OCI-LY7 (cell line): ENCODE data around the gene DCLK3. TPM values are rescaled to one million over a fixed set of nuclear protein-coding genes. Genes with fewer than 3 reads are reported as not detected.

Experiments
- BruUV-seq: library from RNA; stranded (reverse); fragments of 400-500 nt; replicated peaks from 2 replicates; lab custom pipeline; 2021; lab: Mats Ljungman, UMichigan
- CTCF ChIA-PET: fragments of 300-600 bp; sonication (Branson Sonifier 250); formaldehyde crosslinking; loops from one replicate; lab custom pipeline; 2022; ENCODE audit warnings: antibody characterized with exemption; ENCODE audit not compliant: unreplicated experiment; lab: Charles Lee
- POLR2A ChIA-PET: fragments of 300-600 bp; sonication (Branson Sonifier 250); formaldehyde crosslinking; loops from one replicate; lab custom pipeline; 2022; ENCODE audit warnings: antibody characterized with exemption; lab: Charles Lee
- DNase-seq: peaks from one replicate; pipeline ENCODE4 v3.0.0-alpha.2; 2015; ENCODE audit warnings: low spot score
- H2AFZ ChIP-seq: fragments of 200-600 bp; sonication (generic), shearing (Covaris generic); 2 replicates; pipeline ENCODE4 v1.6.1; 2014; ENCODE audit warnings: mild to moderate bottlenecking, antibody characterized with exemption, low read length, moderate library complexity
- H3K27ac ChIP-seq: fragments of 200-600 bp; sonication (generic); 2 replicates; pipeline ENCODE4 v1.5.1; 2014; ENCODE audit warnings: mixed run types, low read depth, mild to moderate bottlenecking, moderate library complexity, low read length, inconsistent platforms; ENCODE audit not compliant: poor library complexity, severe bottlenecking
- H3K36me3 ChIP-seq: fragments of 200-600 bp; sonication (generic); 2 replicates; pipeline ENCODE4 v1.6.1; 2014; ENCODE audit warnings: mild to moderate bottlenecking, antibody characterized with exemption, low read length, moderate library complexity, mixed read lengths; ENCODE audit not compliant: insufficient read depth
- H3K4me1 ChIP-seq: fragments of 200-600 bp; sonication (generic); 2 replicates; pipeline ENCODE4 v1.5.1; 2014; ENCODE audit warnings: mild to moderate bottlenecking, low read length; ENCODE audit not compliant: insufficient read depth, poor library complexity, severe bottlenecking
- H3K4me2 ChIP-seq: fragments of 200-600 bp; sonication (generic); 2 replicates; pipeline ENCODE4 v1.6.1; 2014; ENCODE audit warnings: mild to moderate bottlenecking, low read length
- H3K4me3 ChIP-seq: fragments of 200-600 bp; sonication (generic); 2 replicates; pipeline ENCODE4 v1.5.1; 2014; ENCODE audit warnings: mild to moderate bottlenecking, low read depth, low read length; ENCODE audit not compliant: poor library complexity, severe bottlenecking
- H3K79me2 ChIP-seq: fragments of 200-600 bp; sonication (generic); 2 replicates; pipeline ENCODE4 v1.6.1; 2016; ENCODE audit warnings: low read depth, mild to moderate bottlenecking, low read length, moderate library complexity, mixed read lengths; ENCODE audit not compliant: insufficient read depth
- H3K9me2 ChIP-seq: fragments of 200-600 bp; sonication (generic); 2 replicates; pipeline ENCODE4 v1.6.1; 2016; ENCODE audit warnings: mild to moderate bottlenecking, low read length, mixed read lengths; ENCODE audit not compliant: insufficient read depth
- H3K9me3 ChIP-seq: fragments of 200-600 bp; sonication (generic); 2 replicates; pipeline ENCODE4 v1.6.1; 2014; ENCODE audit warnings: mild to moderate bottlenecking, mixed run types, low read length, mixed read lengths
- H4K20me1 ChIP-seq: fragments of 200-600 bp; sonication (generic); 2 replicates; pipeline ENCODE4 v1.6.1; 2014; ENCODE audit warnings: mild to moderate bottlenecking, antibody characterized with exemption, low read length, moderate library complexity, mixed read lengths; ENCODE audit not compliant: insufficient read depth
- CTCF ChIP-seq: fragments of 200-600 bp; sonication (generic); conservative IDR thresholded peaks from 2 replicates; pipeline ENCODE4 v1.5.1; 2014; ENCODE audit warnings: mild to moderate bottlenecking, antibody characterized with exemption, low read length, moderate library complexity, mixed read lengths
- EZH2phosphoT487 ChIP-seq: fragments of 200-600 bp; sonication (generic); IDR thresholded peaks from 2 replicates; pipeline ENCODE4 v1.6.1; 2018; ENCODE audit warnings: low read depth, borderline replicate concordance, mild to moderate bottlenecking, mixed run types, antibody characterized with exemption, low read length, moderate library complexity, mixed read lengths
- intact Hi-C: fragments of 100-400 bp; cut with micrococcal nuclease; formaldehyde crosslinking; loops from one replicate; pipeline ENCODE4 v1.10.0; 2022; ENCODE audit not compliant: unreplicated experiment
- total RNA-seq, 2 experiments: library from RNA; depleted of rRNA in 1 of 2; stranded (reverse); fragments of >200 nt in 1 of 2; shearing (Covaris generic) in 1 of 2; gene quantifications; 2 replicates each; pipeline ENCODE4 v1.2.3, GENCODE V29; 2014 to 2022

The DCLK3 gene
- total RNA-seq, 2 experiments from 2014 or later: not detected

- Histone ChIP-seq H3K9me3 (no peaks in the 10 kb centered on the region), H2AFZ (no peak overlapping the region), H3K36me3 (no peaks in the 10 kb centered on the region), H3K4me1 (no peaks in the 10 kb centered on the region), H3K27ac (no peak overlapping the region), H4K20me1 (no peaks in the 10 kb centered on the region), H3K4me3 (no peak overlapping the region), H3K4me2 (no peak overlapping the region), H3K9me2 (no peaks in the 10 kb centered on the region), H3K79me2 (no peaks in the 10 kb centered on the region)
- DNase-seq: no peak
- TF ChIP-seq EZH2phosphoT487: no peak
- TF ChIP-seq CTCF: no peak
- POLR2A ChIA-PET: no interaction called here
- BruUV-seq: no TSS peak
- intact Hi-C loops: no loop called here
- CTCF ChIA-PET: no interaction called here
Observed at GRCh38 chr3:36765104-36765503, 751 bp upstream of the DCLK3 start.

DNA sequence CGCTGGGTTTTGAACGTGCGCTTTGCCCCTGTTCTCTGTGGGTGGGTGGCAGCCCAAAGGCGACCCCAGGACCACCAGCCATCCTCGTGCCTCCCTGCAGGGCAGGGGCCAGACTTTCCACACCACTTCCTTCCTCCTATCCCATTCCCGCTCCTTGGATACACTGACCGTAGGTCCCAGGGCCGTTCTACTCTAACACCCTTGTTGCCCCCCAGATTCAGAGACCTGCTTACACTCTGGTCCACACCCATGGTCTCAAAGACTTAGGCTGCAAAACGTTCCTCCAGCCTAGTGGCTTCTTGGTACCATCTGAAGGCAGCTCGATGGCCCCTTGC lies 318 bp upstream of the DCLK3 start:
- ChIA-PET CTCF (no interaction called here), POLR2A (no interaction called here)
- Histone ChIP-seq H4K20me1 (no peaks in the 10 kb centered on the region), H3K9me2 (no peaks in the 10 kb centered on the region), H3K9me3 (no peaks in the 10 kb centered on the region), H3K27ac (no peak overlapping the region), H3K4me1 (no peaks in the 10 kb centered on the region), H3K36me3 (no peaks in the 10 kb centered on the region), H3K79me2 (no peaks in the 10 kb centered on the region), H3K4me2 (no peak overlapping the region), H3K4me3 (no peak overlapping the region), H2AFZ (no peak overlapping the region)
- no peak for TF ChIP-seq CTCF
- no peak for TF ChIP-seq EZH2phosphoT487
- BruUV-seq: no TSS peak
- no peak for DNase-seq
- intact Hi-C loops: no loop called here

- POLR2A ChIA-PET: no interaction called here
- CTCF ChIA-PET: no interaction called here
Observed at GRCh38 chr3:36762918-36763849, 1.2 kb downstream of the DCLK3 start.

More at GRCh38 chr3:36762918-36763849, 1.2 kb downstream of the DCLK3 start:
- no peak overlapping the region for H3K4me3 ChIP-seq
- no peak overlapping the region for H2AFZ ChIP-seq
- no peak overlapping the region for H3K4me2 ChIP-seq
- no peaks in the 10 kb centered on the region for H3K36me3 ChIP-seq
- no TSS peak for BruUV-seq
- DNase-seq: no peak
- intact Hi-C loops: no loop called here
- H3K27ac ChIP-seq: no peak overlapping the region
- no peaks in the 10 kb centered on the region for H3K9me2 ChIP-seq
- H3K79me2 ChIP-seq: no peaks in the 10 kb centered on the region
- TF ChIP-seq EZH2phosphoT487 (no peak), CTCF (no peak)
- no peaks in the 10 kb centered on the region for H4K20me1 ChIP-seq
- no peaks in the 10 kb centered on the region for H3K9me3 ChIP-seq
- no peaks in the 10 kb centered on the region for H3K4me1 ChIP-seq
